ENCODE data around the gene NT5DC4.

The NT5DC4 gene

GRCh38 chr2:112733871-112734270 lies 13.1 kb downstream of the NT5DC4 start:
- Histone ChIP-seq H3K4me3 (replicated peaks; ENCODE audit: insufficient read depth, low read length) (no peak overlapping the region), H3K27me3 (ENCODE audit: insufficient read depth, poor library complexity, severe bottlenecking) (no peaks in the 10 kb centered on the region), H3K27ac (replicated peaks) (no peak overlapping the region)
- DNase-seq (ENCODE audit: low read depth in 1 of 2, low spot score in 1 of 2) = no peak
- TF ChIP-seq POLR2AphosphoS5 (IDR thresholded peaks at IDR 0.05; ENCODE audit: low read depth) = no peak
- TF ChIP-seq SPI1 (IDR thresholded peaks at IDR 0.05; ENCODE audit: borderline replicate concordance, low read depth) = no peak
- no peak for TF ChIP-seq GABPA (IDR thresholded peaks at IDR 0.05; ENCODE audit: low read depth)
- TF ChIP-seq REST (IDR thresholded peaks at IDR 0.05; ENCODE audit: insufficient replicate concordance, low read depth) = no peak
- no peak for TF ChIP-seq CTCF (IDR thresholded peaks at IDR 0.05; ENCODE audit: insufficient read depth, low read length)

- H3K4me3 ChIP-seq (replicated peaks; ENCODE audit: insufficient read depth, low read length) = no peak overlapping the region
- no peak for DNase-seq (ENCODE audit: low read depth in 1 of 2, low spot score in 1 of 2)
- no peaks in the 10 kb centered on the region for H3K27me3 ChIP-seq (ENCODE audit: insufficient read depth, poor library complexity, severe bottlenecking)
- H3K27ac ChIP-seq (replicated peaks) = no peak overlapping the region
- no peak for TF ChIP-seq POLR2AphosphoS5 (IDR thresholded peaks at IDR 0.05; ENCODE audit: low read depth)
- TF ChIP-seq SPI1 (IDR thresholded peaks at IDR 0.05; ENCODE audit: borderline replicate concordance, low read depth) = no peak
- no peak for TF ChIP-seq REST (IDR thresholded peaks at IDR 0.05; ENCODE audit: insufficient replicate concordance, low read depth)
- no peak for TF ChIP-seq CTCF (IDR thresholded peaks at IDR 0.05; ENCODE audit: insufficient read depth, low read length)
- TF ChIP-seq GABPA (IDR thresholded peaks at IDR 0.05; ENCODE audit: low read depth) = no peak
These were observed 16.9 kb downstream of the NT5DC4 start for GRCh38 chr2:112737542-112738232.

GRCh38 chr2:112740527-112740926 lies 19.7 kb downstream of the NT5DC4 start:
- no peak for DNase-seq (ENCODE audit: low read depth in 1 of 2, low spot score in 1 of 2)
- Histone ChIP-seq H3K4me3 (replicated peaks; ENCODE audit: insufficient read depth, low read length) (no peak overlapping the region), H3K27me3 (ENCODE audit: insufficient read depth, poor library complexity, severe bottlenecking) (no peaks in the 10 kb centered on the region), H3K27ac (replicated peaks) (no peak overlapping the region)
- no peak for TF ChIP-seq SPI1 (IDR thresholded peaks at IDR 0.05; ENCODE audit: borderline replicate concordance, low read depth)

GRCh38 chr2:112749755-112750559 lies 29.1 kb downstream of the NT5DC4 start:
- TF ChIP-seq CTCF (IDR thresholded peaks at IDR 0.05; ENCODE audit: insufficient read depth, low read length) = peak; percentile 99
- TF ChIP-seq GABPA (IDR thresholded peaks at IDR 0.05; ENCODE audit: low read depth) = no peak
- peak; percentile 60 to 89 for DNase-seq (ENCODE audit: low read depth in 1 of 2, low spot score in 1 of 2)
- Histone ChIP-seq H3K27ac (replicated peaks) (peak overlapping the region; percentile 49), H3K27me3 (ENCODE audit: insufficient read depth, poor library complexity, severe bottlenecking) (no peaks in the 10 kb centered on the region), H3K4me3 (replicated peaks; ENCODE audit: insufficient read depth, low read length) (no peak overlapping the region)

Measured in HL-60 (cell line).